A549 treated with AZD9567 at 1 μM for 4 hours (cell line): Measurements from ENCODE around the gene PIP4K2A. TPM values are rescaled to one million over a fixed set of nuclear protein-coding genes. Genes with fewer than 3 reads are reported as not detected.

Experiments used
- total RNA-seq: library from RNA; stranded (reverse); fragments of 200-300 nt; extraction: Qiagen RNA extraction; gene quantifications from 5 replicates; pipeline ENCODE4 v1.2.3, GENCODE V29; 2022; ENCODE audit not compliant: insufficient read depth

PIP4K2A gene
- total RNA-seq = 18.4 to 27.9 TPM (median 22.0 TPM) in 5 replicates

GRCh38 chr10:22714479-22715289 lies at the start of gene PIP4K2A:
Gene PIP4K2A, minus strand, starts transcription at chr10:22714578. Its CDS starts 252 bp downstream, at chr10:22714326.

Other genes starting within 250 kb of the PIP4K2A start
- 0.49 to 0.64 TPM (median 0.59 TPM) in 4 of 5 replicates, not detected in the other for gene ARMC3, start 213.5 kb upstream of the PIP4K2A start, total RNA-seq